Measurements from ENCODE around the gene GSTT2. TPM values are rescaled to one million over a fixed set of nuclear protein-coding genes. Genes with fewer than 3 reads are reported as not detected.

Gene GSTT2
- total and polyA plus RNA-seq, 2 donors (not counting 3 experiments of a cell fraction or from before 2014, with no cell fraction given), result 3.0 TPM; not detected in 1

- Histone ChIP-seq H3K79me2 (ENCODE audit: control insufficient read depth, insufficient read depth, low read length) (peaks cover 43% of the 10 kb centered on the region), H4K20me1 (replicated peaks; ENCODE audit: control insufficient read depth, extremely low read depth, insufficient read depth, low read length) (no peaks in the 10 kb centered on the region), H3K9me1 (replicated peaks; ENCODE audit: control insufficient read depth, extremely low read depth, insufficient read depth, low read length) (no peaks in the 10 kb centered on the region), H3K9ac (replicated peaks; ENCODE audit: extremely low read depth, insufficient read depth, low read length) (no peak overlapping the region), H2AFZ (ENCODE audit: low read depth, low read length) (no peak overlapping the region), H3K27me3 (ENCODE audit: control insufficient read depth in 2 of 2, insufficient read depth in 2 of 2, low read length in 2 of 2) (no peaks in the 10 kb centered on the region), H3K4me1 (ENCODE audit: control insufficient read depth, extremely low read depth, insufficient read depth, low read length) (peaks cover 4% of the 10 kb centered on the region), H3K27ac (ENCODE audit: insufficient read depth, low read depth, low read length) (no peak overlapping the region), H3K36me3 (ENCODE audit: control insufficient read depth in 2 of 2, extremely low read depth in 1 of 2, insufficient read depth in 2 of 2, low read length in 2 of 2) (no peaks in the 10 kb centered on the region), H3K9me3 (replicated peaks; ENCODE audit: control insufficient read depth, insufficient read depth, low read length) (no peaks in the 10 kb centered on the region), H3K4me3 (replicated peaks in 1 of 3; ENCODE audit: insufficient read depth in 1 of 3, low read depth in 1 of 3, low read length in 3 of 3) (no peak overlapping the region), H3K4me2 (ENCODE audit: insufficient read depth, low read length) (no peak overlapping the region)
- POLR2A ChIA-PET, result no interaction called here
- BruUV-seq (replicated peaks), result no TSS peak
- DNase-seq (ENCODE audit: low read depth, low spot score) (no peak), FAIRE-seq (no peak)
- dilution Hi-C loops (cut with MboI; ENCODE audit: extremely low pct_ligation_motif_present, low sequenced_read_pairs) (no loop called here), intact Hi-C loops (cut with micrococcal nuclease) (no loop called here)
- CTCF ChIA-PET, result no interaction called here
- TF ChIP-seq POLR2AphosphoS5 (IDR thresholded peaks at IDR 0.05; ENCODE audit: insufficient read depth, low read depth, low read length), result no peak
- no peak for TF ChIP-seq MAX (IDR thresholded peaks at IDR 0.05; ENCODE audit: insufficient read depth, insufficient read length)
- TF ChIP-seq JUN (IDR thresholded peaks at IDR 0.05; ENCODE audit: borderline replicate concordance, insufficient read depth, insufficient read length, low read depth), result no peak
- no peak for TF ChIP-seq CTCF (IDR thresholded peaks at IDR 0.05; ENCODE audit: extremely low read depth in 1 of 2, insufficient read depth in 1 of 2, low read depth in 1 of 2, low read length in 2 of 2)
- TF ChIP-seq EZH2 (IDR thresholded peaks at IDR 0.05; ENCODE audit: borderline replicate concordance, low read depth, low read length, severe bottlenecking), result no peak
- TF ChIP-seq MYC (IDR thresholded peaks at IDR 0.05; ENCODE audit: low read depth, low read length), result no peak
- no peak for TF ChIP-seq FOS (IDR thresholded peaks at IDR 0.05; ENCODE audit: borderline replicate concordance, insufficient read depth, low read length)
- no peak for TF ChIP-seq GATA2 (IDR thresholded peaks at IDR 0.05; ENCODE audit: insufficient read depth, insufficient read length, low read depth, low read length)
- TF ChIP-seq POLR2A (IDR thresholded peaks at IDR 0.05; ENCODE audit: low read depth, low read length), result no peak
Observed at GRCh38 chr22:24021304-24021703, 41.4 kb downstream of the GSTT2 start.

Data from endothelial cell of umbilical vein (primary cell).